Epidermal melanocyte (primary cell): Measurements from ENCODE around the gene GPX3.

Experiments
- DNase-seq: peaks from one replicate; pipeline ENCODE4 v3.0.0; 2011; ENCODE audit warnings: low spot score; ENCODE audit not compliant: insufficient read length

Gene GPX3

GRCh38 chr5:151014680-151015343, 5.6 kb upstream of the GPX3 start:
- peak; percentile 86 for DNase-seq

- DNase-seq, result no peak
Observed at GRCh38 chr5:151015974-151016587, 4.3 kb upstream of the GPX3 start.

GRCh38 chr5:151016700-151017099, 3.7 kb upstream of the GPX3 start:
- no peak for DNase-seq

- DNase-seq, result no peak
Observed at GRCh38 chr5:151017897-151018296, 2.5 kb upstream of the GPX3 start.

- DNase-seq, result no peak
Observed at GRCh38 chr5:151018846-151019245, 1.5 kb upstream of the GPX3 start.

- no peak for DNase-seq
Observed at GRCh38 chr5:151019331-151019730, 1.1 kb upstream of the GPX3 start.

GRCh38 chr5:151021746-151022145, 1.4 kb downstream of the GPX3 start:
- DNase-seq, result no peak

GRCh38 chr5:151022511-151023018, 2.2 kb downstream of the GPX3 start:
- no peak for DNase-seq

- no peak for DNase-seq
Observed at GRCh38 chr5:151023047-151023615, 2.7 kb downstream of the GPX3 start.

- no peak for DNase-seq
Observed at GRCh38 chr5:151023651-151024050, 3.3 kb downstream of the GPX3 start.

GRCh38 chr5:151024440-151025249, 4.3 kb downstream of the GPX3 start:
- no peak for DNase-seq

GRCh38 chr5:151025250-151025606, 4.8 kb downstream of the GPX3 start:
- DNase-seq, result no peak

GRCh38 chr5:151026088-151026487, 5.7 kb downstream of the GPX3 start:
- DNase-seq, result no peak

GRCh38 chr5:151026679-151027078, 6.3 kb downstream of the GPX3 start:
- no peak for DNase-seq

- no peak for DNase-seq
Observed at GRCh38 chr5:151027961-151028479, 7.6 kb downstream of the GPX3 start.

- no peak for DNase-seq
Observed at GRCh38 chr5:151028717-151029116, 8.3 kb downstream of the GPX3 start.

- DNase-seq, result no peak
Observed at GRCh38 chr5:151029179-151030055, 9.0 kb downstream of the GPX3 start.

GRCh38 chr5:151030056-151030336, 9.6 kb downstream of the GPX3 start:
- no peak for DNase-seq

GRCh38 chr5:151030379-151030778, 10.0 kb downstream of the GPX3 start:
- DNase-seq, result no peak

GRCh38 chr5:151031554-151031953, 11.2 kb downstream of the GPX3 start:
- DNase-seq, result no peak
